Type B pancreatic cell (in vitro differentiated cells): ENCODE data around the gene PKP1. TPM values are rescaled to one million over a fixed set of nuclear protein-coding genes. Genes with fewer than 3 reads are reported as not detected.

ENCODE experiments used
- DNase-seq: peaks from one replicate; pipeline ENCODE4 v3.0.0; 2021; ENCODE audit warnings: mixed read lengths; ENCODE audit not compliant: unreplicated experiment; ENCODE audit errors: extremely low spot score
- H3K27ac Mint-ChIP-seq: 2 replicates; pipeline ENCODE4 v1.8.0; 2021; ENCODE audit warnings: mild to moderate bottlenecking, mixed read lengths
- H3K27me3 Mint-ChIP-seq: 2 replicates; pipeline ENCODE4 v1.8.0; 2021; ENCODE audit warnings: mixed read lengths
- H3K36me3 Mint-ChIP-seq: 2 replicates; pipeline ENCODE4 v1.8.0; 2021; ENCODE audit warnings: mixed read lengths
- H3K4me1 Mint-ChIP-seq: one replicate; pipeline ENCODE4 v1.8.0; 2021; ENCODE audit warnings: mixed read lengths; ENCODE audit not compliant: unreplicated experiment
- H3K4me3 Mint-ChIP-seq: 2 replicates; pipeline ENCODE4 v1.8.0; 2021; ENCODE audit warnings: mild to moderate bottlenecking, mixed read lengths
- H3K9me3 Mint-ChIP-seq: 2 replicates; pipeline ENCODE4 v1.8.0; 2021; ENCODE audit warnings: mixed read lengths
- total RNA-seq: library from RNA; stranded (reverse); gene quantifications from 2 replicates; pipeline ENCODE4 v1.2.1, GENCODE V29; 2021; ENCODE audit warnings: low replicate concordance
- TF ChIP-seq, protein P1 (sequence below): fragments of 200-600 bp; sonication (generic); conservative IDR thresholded peaks from 2 replicates; pipeline ENCODE4 v1.5.0; 2021; ENCODE audit warnings: antibody characterized with exemption, mild to moderate bottlenecking

PKP1 gene
- total RNA-seq, 1 donor from 2014 or later: 7.6 TPM

DNA sequence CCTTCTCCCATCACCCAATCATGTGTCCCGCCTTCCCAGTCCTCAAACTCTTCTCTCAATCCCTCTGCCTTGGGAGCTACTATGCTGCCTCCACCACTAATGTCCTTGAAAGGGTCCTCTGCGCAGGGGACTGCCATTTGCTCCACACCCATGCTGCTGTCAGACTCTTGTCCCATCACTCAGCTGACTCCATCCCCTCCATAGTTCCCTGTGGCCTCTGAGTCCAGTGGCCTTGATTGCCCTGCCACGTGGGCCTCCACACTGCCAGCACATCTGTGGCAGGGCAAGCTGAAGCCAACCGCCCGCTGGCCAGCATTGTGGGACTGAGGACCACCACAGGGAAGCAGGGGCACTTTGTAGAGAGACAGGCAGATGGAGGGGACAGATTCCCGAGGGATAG lies 95.5 kb downstream of the PKP1 start:
- no peak for DNase-seq
- H3K4me1 Mint-ChIP-seq: peaks cover 38% of the 10 kb centered on the region
- no peaks in the 10 kb centered on the region for H3K9me3 Mint-ChIP-seq
- peaks cover 6% of the 10 kb centered on the region for H3K27me3 Mint-ChIP-seq
- TF ChIP-seq, protein P1, sequence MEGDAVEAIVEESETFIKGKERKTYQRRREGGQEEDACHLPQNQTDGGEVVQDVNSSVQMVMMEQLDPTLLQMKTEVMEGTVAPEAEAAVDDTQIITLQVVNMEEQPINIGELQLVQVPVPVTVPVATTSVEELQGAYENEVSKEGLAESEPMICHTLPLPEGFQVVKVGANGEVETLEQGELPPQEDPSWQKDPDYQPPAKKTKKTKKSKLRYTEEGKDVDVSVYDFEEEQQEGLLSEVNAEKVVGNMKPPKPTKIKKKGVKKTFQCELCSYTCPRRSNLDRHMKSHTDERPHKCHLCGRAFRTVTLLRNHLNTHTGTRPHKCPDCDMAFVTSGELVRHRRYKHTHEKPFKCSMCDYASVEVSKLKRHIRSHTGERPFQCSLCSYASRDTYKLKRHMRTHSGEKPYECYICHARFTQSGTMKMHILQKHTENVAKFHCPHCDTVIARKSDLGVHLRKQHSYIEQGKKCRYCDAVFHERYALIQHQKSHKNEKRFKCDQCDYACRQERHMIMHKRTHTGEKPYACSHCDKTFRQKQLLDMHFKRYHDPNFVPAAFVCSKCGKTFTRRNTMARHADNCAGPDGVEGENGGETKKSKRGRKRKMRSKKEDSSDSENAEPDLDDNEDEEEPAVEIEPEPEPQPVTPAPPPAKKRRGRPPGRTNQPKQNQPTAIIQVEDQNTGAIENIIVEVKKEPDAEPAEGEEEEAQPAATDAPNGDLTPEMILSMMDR: no peak
- peak overlapping the region; percentile 37 for H3K27ac Mint-ChIP-seq
- peaks cover 8% of the 10 kb centered on the region for H3K36me3 Mint-ChIP-seq
- H3K4me3 Mint-ChIP-seq: peak overlapping the region; percentile 35

DNA sequence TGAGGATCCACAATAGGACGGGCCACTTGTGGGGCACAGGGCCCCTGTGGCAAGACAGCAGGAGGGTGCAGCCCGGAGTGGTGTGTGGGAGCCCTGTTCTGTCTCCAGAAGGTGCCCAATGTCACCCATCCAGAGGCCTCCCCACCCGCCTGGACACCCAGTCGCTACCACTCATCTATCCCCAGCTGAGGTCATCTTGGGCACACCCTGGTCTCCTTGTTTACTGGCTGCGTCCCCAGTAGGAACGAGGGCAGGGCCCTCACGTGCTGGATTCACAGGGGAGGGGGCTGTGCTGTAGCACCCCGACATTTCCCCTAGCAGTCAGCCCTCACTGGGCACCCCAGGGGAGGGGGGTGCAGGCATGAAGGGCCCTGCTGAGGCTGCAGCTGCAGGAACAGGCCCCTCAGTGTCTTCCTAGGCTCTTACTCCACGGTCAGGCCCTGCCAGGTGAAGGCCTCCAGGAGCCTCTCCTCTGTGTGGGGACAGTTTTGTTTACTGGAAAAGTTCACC lies 96.5 kb downstream of the PKP1 start:
- Mint-ChIP-seq H3K4me1 (peaks cover 40% of the 10 kb centered on the region), H3K27ac (peak overlapping the region; percentile 82)

DNA sequence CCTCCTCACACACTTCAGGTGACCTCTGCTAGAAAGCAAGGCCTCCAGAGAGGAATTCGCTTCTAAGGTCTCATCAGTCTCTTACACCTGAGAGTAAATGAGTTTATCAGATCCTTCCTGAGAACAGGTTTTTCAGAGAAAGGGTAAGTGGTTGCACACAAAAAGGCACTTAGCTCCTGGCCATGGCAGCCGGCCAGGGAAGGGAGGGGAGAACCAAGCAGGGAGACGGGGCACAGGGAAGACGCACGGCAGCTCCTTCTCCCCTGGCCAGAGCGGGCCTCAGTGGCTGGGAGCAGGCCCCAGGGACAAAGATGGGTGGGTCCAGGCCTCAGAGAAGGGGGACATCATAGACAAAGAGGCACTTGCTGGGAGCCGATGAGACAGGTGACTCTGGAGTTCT lies 97.8 kb downstream of the PKP1 start:
- Mint-ChIP-seq H3K36me3 (peaks cover 13% of the 10 kb centered on the region), H3K9me3 (no peaks in the 10 kb centered on the region), H3K4me3 (peak overlapping the region; percentile 58), H3K27ac (peak overlapping the region; percentile 82), H3K27me3 (no peaks in the 10 kb centered on the region), H3K4me1 (peaks cover 43% of the 10 kb centered on the region)
- DNase-seq: no peak
- TF ChIP-seq, protein P1: no peak

More for the DNA sequence above, 96.5 kb downstream of the PKP1 start:
- no peaks in the 10 kb centered on the region for H3K27me3 Mint-ChIP-seq
- H3K9me3 Mint-ChIP-seq: no peaks in the 10 kb centered on the region
- H3K36me3 Mint-ChIP-seq: peaks cover 13% of the 10 kb centered on the region
- H3K4me3 Mint-ChIP-seq: no peak overlapping the region
- no peak for DNase-seq
- TF ChIP-seq, protein P1: no peak

Other genes with a start within 250 kb of the PKP1 start
- 0.12 TPM in 1 of 2 replicates, not detected in the other for gene CACNA1S, start 171.1 kb upstream of the PKP1 start, total RNA-seq
- gene ASCL5, start 156.3 kb upstream of the PKP1 start, total RNA-seq: not detected in 2 replicates
- 97.1 and 117 TPM in 2 replicates for gene TMEM9, start 129.0 kb upstream of the PKP1 start, total RNA-seq
- gene IGFN1, start 92.7 kb upstream of the PKP1 start, total RNA-seq: 2.0 and 7.9 TPM in 2 replicates
- 21.3 and 63.9 TPM in 2 replicates for gene TNNT2, start 94.2 kb downstream of the PKP1 start, total RNA-seq
- gene LAD1, start 115.8 kb downstream of the PKP1 start, total RNA-seq: 41.2 and 79.5 TPM in 2 replicates
- gene TNNI1, start 138.2 kb downstream of the PKP1 start, total RNA-seq: 0.12 and 6.1 TPM in 2 replicates
- 59.3 and 132 TPM in 2 replicates for gene PHLDA3, start 185.7 kb downstream of the PKP1 start, total RNA-seq
- 7.3 and 139 TPM in 2 replicates for gene CSRP1, start 223.6 kb downstream of the PKP1 start, total RNA-seq